Ovary (tissue), 9 donors: Measurements from ENCODE around the gene PATJ. TPM values are rescaled to one million over a fixed set of nuclear protein-coding genes. Genes with fewer than 3 reads are reported as not detected.
"Not testable (repeated sequence)": the region's sequence is repeated elsewhere in the genome, so short reads cannot be mapped to it uniquely, and the experiment has no call there.

Experiments
- DNase-seq, 5 donors: peaks; one replicate each; pipeline ENCODE4 v3.0.0-alpha.2; 2019 to 2020
- H3K27ac ChIP-seq, 2 donors: fragments of 200-600 bp; one replicate each; pipeline versions ENCODE4 v1.5.1 to v1.8.0; 2019 to 2022
- H3K27me3 ChIP-seq: fragments of 200-600 bp; one replicate; pipeline ENCODE4 v1.8.0; 2022
- H3K36me3 ChIP-seq: fragments of 200-600 bp; sonication (generic); one replicate; pipeline ENCODE4 v1.5.1; 2019
- H3K4me1 ChIP-seq: one replicate; pipeline ENCODE4 v1.8.1; 2013; ENCODE audit warnings: mild to moderate bottlenecking, moderate library complexity; ENCODE audit not compliant: insufficient read depth
- H3K4me3 ChIP-seq: fragments of 200-600 bp; sonication (generic); one replicate; pipeline ENCODE4 v1.5.1; 2017
- H3K9me3 ChIP-seq, 2 donors: fragments of 200-600 bp in 1 of 2; sonication (generic) in 1 of 2; one replicate each; pipeline versions ENCODE4 v1.5.1 to v1.8.1; 2013 to 2019; ENCODE audit warnings: mild to moderate bottlenecking in 1 of 2, moderate library complexity in 1 of 2
- EP300 ChIP-seq: sonication (generic); formaldehyde crosslinking; IDR thresholded peaks from one replicate; pipeline ENCODE4 v1.6.1; 2017; ENCODE audit warnings: antibody characterized with exemption
- POLR2A ChIP-seq: fragments of 450-650 bp; IDR thresholded peaks from one replicate; pipeline ENCODE4 v1.6.1; 2017; ENCODE audit warnings: antibody characterized with exemption, mild to moderate bottlenecking, moderate library complexity
- WGBS, 3 donors: extraction: QIAGEN DNeasy Blood & Tissue Kit in 1 of 3; methylation state at CpG; one replicate each; pipeline versions ENCODE4 v1.1.5 to v1.1.7; 2013 to 2017; 5-methylcytosine and 5-hydroxymethylcytosine counted together
- intact Hi-C, 4 donors: fragments of 100-400 bp; cut with DNase I; formaldehyde crosslinking; loops; one replicate each; pipeline versions ENCODE4 v1.11.0 to v1.15.1; 2022 to 2023
- polyA plus RNA-seq, 2 donors: library from polyadenylated mRNA; stranded (reverse); fragments of 200-250 nt in 1 of 2; fragments of 350-450 nt in 1 of 2; fragmentation: Illumina TruSeq in 1 of 2; extraction: RNeasy Lipid Tissue Mini Kit (QIAGEN cat#74804) in 1 of 2; gene quantifications; one replicate each; pipeline ENCODE4 v1.2.3, GENCODE V29; 2013 to 2014
- total RNA-seq, 7 donors: library from RNA; depleted of rRNA in 2 of 7; stranded (reverse); fragments of >200 nt in 2 of 7; fragmentation: NEBNext Ultra II Directional in 3 of 7; extraction: Animal tissue kit (Norgen Biotek cat#: 25700) in 3 of 7; gene quantifications; one replicate each; pipeline versions ENCODE4 v1.1.0 to v1.2.4, GENCODE V29; 2016 to 2023
- TF ChIP-seq, protein P1 (sequence below), 3 donors: fragments of 450-650 bp in 2 of 3; fragments of 200-600 bp in 1 of 3; IDR thresholded peaks; one replicate each; pipeline versions ENCODE4 v1.5.1 to v1.8.0; 2016 to 2022; ENCODE audit warnings: antibody characterized with exemption in 3 of 3, mild to moderate bottlenecking in 1 of 3
- donor health status: DM: no; HTN: no; CAD: no; lungs with moderate emphysema.
- donor health status: DM: no; HTN: no; CAD: no.
- donor health status: Bipolar disorder and iron deficiency.
- donor health status: DM: yes; HTN: yes; CAD: no.
- donor health status: DM: no; HTN: no; CAD: no.
- donor health status: DM: yes; HTN: yes; CAD: no.

Gene PATJ
- total and polyA plus RNA-seq, 9 donors = 7.6 to 60.1 (median 25.5) TPM

DNA sequence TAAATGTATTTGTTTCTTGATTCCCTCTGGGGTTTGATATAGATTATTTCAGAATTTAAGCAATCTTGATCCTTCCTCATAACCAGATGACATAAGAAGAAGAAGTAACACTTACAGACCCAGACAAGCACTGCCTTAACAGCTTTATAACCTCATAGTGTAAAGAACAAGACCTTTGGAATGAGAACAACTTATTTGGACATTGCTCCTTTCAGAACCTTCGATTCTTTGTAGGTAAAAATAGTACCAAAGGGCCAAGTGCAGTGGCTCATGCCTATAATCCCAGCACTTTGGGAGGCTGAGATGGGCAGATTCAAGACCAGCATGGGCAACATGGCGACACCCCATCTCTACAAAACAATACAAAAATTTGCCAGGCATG lies 32.4 kb upstream of the PATJ start:
- 86 to 96% (median 93%) methylated on average over 2 of the region's 2 CpGs for WGBS, 3 donors
- Histone ChIP-seq H3K9me3 (no peaks in the 10 kb centered on the region), H3K4me3 (no peak overlapping the region), H3K4me1 (no peaks in the 10 kb centered on the region), H3K27ac (no peak overlapping the region), H3K36me3 (no peaks in the 10 kb centered on the region), H3K27me3 (no peaks in the 10 kb centered on the region)
- intact Hi-C loops = no loop called here
- TF ChIP-seq POLR2A (no peak), EP300 (no peak)
- TF ChIP-seq, protein P1, sequence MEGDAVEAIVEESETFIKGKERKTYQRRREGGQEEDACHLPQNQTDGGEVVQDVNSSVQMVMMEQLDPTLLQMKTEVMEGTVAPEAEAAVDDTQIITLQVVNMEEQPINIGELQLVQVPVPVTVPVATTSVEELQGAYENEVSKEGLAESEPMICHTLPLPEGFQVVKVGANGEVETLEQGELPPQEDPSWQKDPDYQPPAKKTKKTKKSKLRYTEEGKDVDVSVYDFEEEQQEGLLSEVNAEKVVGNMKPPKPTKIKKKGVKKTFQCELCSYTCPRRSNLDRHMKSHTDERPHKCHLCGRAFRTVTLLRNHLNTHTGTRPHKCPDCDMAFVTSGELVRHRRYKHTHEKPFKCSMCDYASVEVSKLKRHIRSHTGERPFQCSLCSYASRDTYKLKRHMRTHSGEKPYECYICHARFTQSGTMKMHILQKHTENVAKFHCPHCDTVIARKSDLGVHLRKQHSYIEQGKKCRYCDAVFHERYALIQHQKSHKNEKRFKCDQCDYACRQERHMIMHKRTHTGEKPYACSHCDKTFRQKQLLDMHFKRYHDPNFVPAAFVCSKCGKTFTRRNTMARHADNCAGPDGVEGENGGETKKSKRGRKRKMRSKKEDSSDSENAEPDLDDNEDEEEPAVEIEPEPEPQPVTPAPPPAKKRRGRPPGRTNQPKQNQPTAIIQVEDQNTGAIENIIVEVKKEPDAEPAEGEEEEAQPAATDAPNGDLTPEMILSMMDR (IDR thresholded peaks at IDR 0.05) = no peak
- DNase-seq = no peak

DNA sequence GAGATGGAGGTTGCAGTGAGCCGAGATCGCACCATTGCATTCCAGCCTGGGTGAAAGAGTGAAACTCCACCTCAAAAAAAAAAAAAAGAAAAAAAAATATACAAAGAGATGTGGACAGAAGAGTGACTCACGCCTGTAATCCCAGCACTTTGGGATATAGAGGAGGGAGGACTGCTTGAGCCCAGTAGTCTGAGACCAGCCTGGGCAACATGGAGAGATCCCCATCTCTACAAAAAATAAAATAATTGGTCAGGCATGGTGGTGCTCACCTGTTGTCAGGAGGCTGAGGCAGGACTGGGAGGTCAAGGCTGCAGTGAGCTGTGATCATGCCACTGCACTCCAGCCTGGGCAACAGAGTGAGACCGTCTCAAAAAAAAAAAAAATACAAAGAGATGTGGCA lies 31.0 kb upstream of the PATJ start:
- intact Hi-C loops, DNase-seq, H3K27me3 ChIP-seq, H3K9me3 ChIP-seq, H3K4me1 ChIP-seq, H3K4me3 ChIP-seq, H3K27ac ChIP-seq, H3K36me3 ChIP-seq: not testable (repeated sequence)
- WGBS, 3 donors = 89 to 94% (median 92%) methylated on average over 4 of the region's 4 CpGs

DNA sequence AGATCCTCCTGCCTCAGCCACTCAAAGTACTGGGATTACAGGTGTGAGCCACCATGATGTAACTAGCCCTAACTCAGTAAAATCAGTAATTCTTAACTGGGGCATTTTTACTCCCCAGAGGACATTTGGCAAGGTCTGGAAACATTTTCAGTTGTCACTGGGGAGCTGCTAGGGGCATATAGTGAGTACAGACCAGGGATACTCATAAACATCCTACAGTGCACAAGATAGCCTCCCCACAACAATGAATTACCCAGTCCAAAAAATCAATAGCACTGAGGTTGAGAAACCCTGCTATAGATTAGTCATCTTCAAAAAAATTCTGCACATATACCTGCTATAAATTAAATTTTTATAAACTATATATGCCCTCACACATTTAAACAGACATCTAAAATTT lies 30.3 kb upstream of the PATJ start:
- Histone ChIP-seq H3K27me3 (no peaks in the 10 kb centered on the region), H3K36me3 (no peaks in the 10 kb centered on the region), H3K9me3 (no peaks in the 10 kb centered on the region), H3K4me3 (no peak overlapping the region), H3K27ac (no peak overlapping the region), H3K4me1 (no peaks in the 10 kb centered on the region)
- no peak for DNase-seq
- intact Hi-C loops = loop anchor here in 1 of 4 donors (2.0 kb wide), 1 partner anchor 17 kb away; no protein-coding TSS in a partner anchor
- TF ChIP-seq, protein P1 (IDR thresholded peaks at IDR 0.05) = no peak
- no peak for TF ChIP-seq POLR2A
- no peak for TF ChIP-seq EP300

DNA sequence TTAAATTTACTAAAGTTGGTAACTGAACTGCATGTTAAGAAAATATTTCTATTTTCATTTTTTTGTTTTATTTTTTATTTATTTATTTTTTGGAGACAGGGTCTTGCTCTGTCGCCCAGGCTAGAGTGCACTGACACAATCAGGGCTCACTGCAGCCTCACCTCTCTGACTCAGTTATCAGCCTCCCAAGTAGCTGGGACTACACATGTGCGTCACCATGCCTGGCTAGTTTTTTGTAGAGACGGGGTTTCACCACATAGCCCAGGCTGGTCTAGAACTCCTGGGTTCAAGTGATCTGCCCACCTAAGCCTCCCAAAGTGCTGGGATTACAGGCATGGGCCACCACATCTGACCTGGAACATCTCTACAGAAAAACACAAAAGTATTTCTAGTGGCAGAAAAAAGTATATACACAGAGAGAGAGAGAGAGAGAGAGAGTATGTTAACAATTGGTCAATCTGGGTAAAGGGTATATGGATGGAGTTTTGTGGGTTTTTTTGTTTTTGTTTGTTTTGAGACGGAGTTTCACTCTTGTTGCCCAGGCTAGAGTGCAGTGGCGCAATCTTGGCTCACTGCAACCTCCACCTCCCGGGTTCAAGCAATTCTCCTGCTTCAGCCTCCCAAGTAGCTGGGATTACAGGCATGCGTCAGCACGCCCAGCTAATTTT lies 23.1 kb upstream of the PATJ start:
- H3K4me3 ChIP-seq, intact Hi-C loops, H3K27me3 ChIP-seq, H3K9me3 ChIP-seq, H3K4me1 ChIP-seq, DNase-seq, H3K27ac ChIP-seq, H3K36me3 ChIP-seq: not testable (repeated sequence)
- 94 to 97% (median 95%) methylated on average over 8 of the region's 8 CpGs for WGBS, 3 donors

DNA sequence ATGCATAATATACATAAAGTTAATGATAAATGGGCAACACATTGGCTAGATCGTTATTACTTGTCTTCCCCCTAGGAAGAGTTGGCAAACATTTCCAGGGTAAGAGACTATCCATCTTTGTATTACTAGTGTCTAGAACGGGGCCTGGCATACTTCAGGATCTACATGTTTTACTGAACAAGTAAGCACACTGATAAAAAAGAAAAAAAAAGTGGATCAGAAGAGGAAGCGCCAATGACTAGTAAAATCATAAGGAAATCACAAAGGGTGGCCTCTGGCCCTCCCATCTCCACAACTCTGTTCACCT lies 17.8 kb upstream of the PATJ start:
- Histone ChIP-seq H3K4me3 (peak overlapping the region; percentile 78), H3K9me3 (no peaks in the 10 kb centered on the region), H3K36me3 (no peaks in the 10 kb centered on the region), H3K27ac (peak overlapping the region; percentile 74 to 90), H3K27me3 (no peaks in the 10 kb centered on the region), H3K4me1 (no peaks in the 10 kb centered on the region)
- DNase-seq = no peak
- 1 to 2% (median 2%) methylated on average over 3 of the region's 3 CpGs for WGBS, 3 donors
- intact Hi-C loops = loop anchor here in 1 of 4 donors (10.0 kb wide), 1 partner anchor 270 kb away; no protein-coding TSS in a partner anchor
- TF ChIP-seq POLR2A = no peak
- TF ChIP-seq, protein P1 (IDR thresholded peaks at IDR 0.05) = no peak
- TF ChIP-seq EP300 = no peak
